Right lobe of liver (tissue), 6 donors: ENCODE data around the gene PRPF38B. TPM values are rescaled to one million over a fixed set of nuclear protein-coding genes. Genes with fewer than 3 reads are reported as not detected.
A peak's percentile ranks its signal among the peaks of the same experiment; 100 is the strongest.

Source experiments
- ATAC-seq, 4 donors: fragments of 200-7000 bp; cut with Tn5 transposase; one replicate each; pipeline ENCODE4 v1.9.1; 2020; ENCODE audit warnings: mild to moderate bottlenecking in 4 of 4, moderate library complexity in 4 of 4
- DNase-seq, 3 donors: peaks; one replicate each; pipeline ENCODE4 v3.0.0-alpha.2; 2020
- H3K27ac ChIP-seq, 3 donors: fragments of 200-600 bp; one replicate each; pipeline ENCODE4 v1.8.0; 2022
- H3K27me3 ChIP-seq, 2 donors: fragments of 200-600 bp; one replicate each; pipeline ENCODE4 v1.8.0; 2022
- H3K36me3 ChIP-seq, 4 donors: fragments of 200-600 bp; sonication (generic) in 1 of 4; one replicate each; pipeline versions ENCODE4 v1.5.1 to v1.8.0; 2017 to 2022; ENCODE audit warnings: control low read depth in 1 of 4
- H3K4me1 ChIP-seq, 4 donors: fragments of 200-600 bp; sonication (generic) in 1 of 4; one replicate each; pipeline versions ENCODE4 v1.5.1 to v1.8.0; 2017 to 2022; ENCODE audit warnings: control low read depth in 1 of 4
- H3K4me3 ChIP-seq, 3 donors: fragments of 200-600 bp; one replicate each; pipeline ENCODE4 v1.8.0; 2022
- H3K9me3 ChIP-seq, 4 donors: fragments of 200-600 bp; sonication (generic) in 1 of 4; one replicate each; pipeline versions ENCODE4 v1.5.1 to v1.8.0; 2017 to 2022; ENCODE audit warnings: control low read depth in 1 of 4
- POLR2A ChIP-seq: fragments of 450-650 bp; IDR thresholded peaks from one replicate; pipeline ENCODE4 v1.6.1; 2017; ENCODE audit warnings: antibody characterized with exemption, mild to moderate bottlenecking
- WGBS: methylation state at CpG from one replicate; pipeline ENCODE4 v1.1.6; 2018; ENCODE audit warnings: low coverage, low lambda C conversion rate; ENCODE audit not compliant: insufficient coverage; ENCODE audit errors: missing lambda C conversion rate; 5-methylcytosine and 5-hydroxymethylcytosine counted together
- intact Hi-C, 2 donors: fragments of 100-400 bp; cut with DNase I; formaldehyde crosslinking; loops; one replicate each; pipeline versions ENCODE4 v1.11.2 to v1.14.1; 2022
- total RNA-seq, 6 experiments: library from RNA; depleted of rRNA in 2 of 6; stranded (reverse); fragments of >200 nt in 2 of 6; fragmentation: NEBNext Ultra II Directional in 3 of 6; extraction: Animal tissue kit (Norgen Biotek cat#: 25700) in 3 of 6; gene quantifications; one replicate each; pipeline versions ENCODE4 v1.1.0 to v1.2.4, GENCODE V29; 2016 to 2023
- TF ChIP-seq, protein P1 (sequence below), 4 donors: fragments of 200-600 bp in 3 of 4; fragments of 450-650 bp in 1 of 4; IDR thresholded peaks; one replicate each; pipeline versions ENCODE4 v1.5.1 to v1.8.0; 2016 to 2022; ENCODE audit warnings: antibody characterized with exemption in 4 of 4, mild to moderate bottlenecking in 2 of 4
- donor health status: DM: no; HTN: yes; CAD: no.
- donor health status: DM: no; HTN: no; CAD: no.
- donor health status: DM: no; HTN: no; CAD: no.
- donor health status: DM: no; HTN: yes; CAD: no.
- donor health status: DM: no; HTN: yes; CAD: no.

PRPF38B gene
- total RNA-seq, 6 experiments from 2014 or later, result 8.6 to 20.3 (median 12.6) TPM

GRCh38 chr1:108704496-108704895 is 12.4 kb downstream of the PRPF38B start:
- WGBS, result 66% methylated on average over 2 of the region's 2 CpGs
- H3K4me3 ChIP-seq, result no peak overlapping the region
- no peaks in the 10 kb centered on the region for H3K27me3 ChIP-seq
- H3K36me3 ChIP-seq, result peaks cover 0 to 13% (median 5%) of the 10 kb centered on the region in 4 donors
- H3K4me1 ChIP-seq, result no peaks in the 10 kb centered on the region
- H3K27ac ChIP-seq, result no peak overlapping the region
- H3K9me3 ChIP-seq, result no peaks in the 10 kb centered on the region
- ATAC-seq (peak in 1 of 4 donors; percentile 16), DNase-seq (no peak)
- TF ChIP-seq, protein P1, sequence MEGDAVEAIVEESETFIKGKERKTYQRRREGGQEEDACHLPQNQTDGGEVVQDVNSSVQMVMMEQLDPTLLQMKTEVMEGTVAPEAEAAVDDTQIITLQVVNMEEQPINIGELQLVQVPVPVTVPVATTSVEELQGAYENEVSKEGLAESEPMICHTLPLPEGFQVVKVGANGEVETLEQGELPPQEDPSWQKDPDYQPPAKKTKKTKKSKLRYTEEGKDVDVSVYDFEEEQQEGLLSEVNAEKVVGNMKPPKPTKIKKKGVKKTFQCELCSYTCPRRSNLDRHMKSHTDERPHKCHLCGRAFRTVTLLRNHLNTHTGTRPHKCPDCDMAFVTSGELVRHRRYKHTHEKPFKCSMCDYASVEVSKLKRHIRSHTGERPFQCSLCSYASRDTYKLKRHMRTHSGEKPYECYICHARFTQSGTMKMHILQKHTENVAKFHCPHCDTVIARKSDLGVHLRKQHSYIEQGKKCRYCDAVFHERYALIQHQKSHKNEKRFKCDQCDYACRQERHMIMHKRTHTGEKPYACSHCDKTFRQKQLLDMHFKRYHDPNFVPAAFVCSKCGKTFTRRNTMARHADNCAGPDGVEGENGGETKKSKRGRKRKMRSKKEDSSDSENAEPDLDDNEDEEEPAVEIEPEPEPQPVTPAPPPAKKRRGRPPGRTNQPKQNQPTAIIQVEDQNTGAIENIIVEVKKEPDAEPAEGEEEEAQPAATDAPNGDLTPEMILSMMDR (IDR thresholded peaks at IDR 0.05), result no peak
- no peak for TF ChIP-seq POLR2A
- intact Hi-C loops, result no loop called here

DNA sequence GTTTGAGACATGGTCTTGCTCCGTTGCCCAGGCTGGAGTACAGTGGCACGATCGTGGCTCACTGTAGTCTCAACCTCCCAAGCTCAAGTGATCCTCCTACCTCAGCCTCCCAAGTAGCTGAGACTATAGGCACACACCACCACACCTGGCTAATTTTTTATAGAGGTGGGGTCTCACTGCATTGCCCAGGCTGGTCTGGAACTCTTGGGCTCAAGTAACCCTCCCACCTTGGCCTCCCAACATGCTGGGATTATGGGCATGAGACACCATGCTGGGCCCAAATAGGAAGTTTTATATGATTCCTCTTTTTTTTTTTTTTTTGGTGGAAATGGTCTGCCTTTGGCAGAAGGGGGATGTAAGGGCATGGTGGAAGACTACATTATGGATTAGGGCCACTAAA is 14.5 kb downstream of the PRPF38B start:
- TF ChIP-seq, protein P1 (IDR thresholded peaks at IDR 0.05), result no peak
- no peak for TF ChIP-seq POLR2A
- no peak overlapping the region for H3K27ac ChIP-seq
- ATAC-seq, result no peak
- no peak for DNase-seq
- no peaks in the 10 kb centered on the region for H3K27me3 ChIP-seq
- no peaks in the 10 kb centered on the region for H3K36me3 ChIP-seq
- no peaks in the 10 kb centered on the region for H3K9me3 ChIP-seq
- 91% methylated on average over 3 of the region's 3 CpGs for WGBS
- H3K4me3 ChIP-seq, result no peak overlapping the region
- intact Hi-C loops, result no loop called here
- H3K4me1 ChIP-seq, result no peaks in the 10 kb centered on the region

DNA sequence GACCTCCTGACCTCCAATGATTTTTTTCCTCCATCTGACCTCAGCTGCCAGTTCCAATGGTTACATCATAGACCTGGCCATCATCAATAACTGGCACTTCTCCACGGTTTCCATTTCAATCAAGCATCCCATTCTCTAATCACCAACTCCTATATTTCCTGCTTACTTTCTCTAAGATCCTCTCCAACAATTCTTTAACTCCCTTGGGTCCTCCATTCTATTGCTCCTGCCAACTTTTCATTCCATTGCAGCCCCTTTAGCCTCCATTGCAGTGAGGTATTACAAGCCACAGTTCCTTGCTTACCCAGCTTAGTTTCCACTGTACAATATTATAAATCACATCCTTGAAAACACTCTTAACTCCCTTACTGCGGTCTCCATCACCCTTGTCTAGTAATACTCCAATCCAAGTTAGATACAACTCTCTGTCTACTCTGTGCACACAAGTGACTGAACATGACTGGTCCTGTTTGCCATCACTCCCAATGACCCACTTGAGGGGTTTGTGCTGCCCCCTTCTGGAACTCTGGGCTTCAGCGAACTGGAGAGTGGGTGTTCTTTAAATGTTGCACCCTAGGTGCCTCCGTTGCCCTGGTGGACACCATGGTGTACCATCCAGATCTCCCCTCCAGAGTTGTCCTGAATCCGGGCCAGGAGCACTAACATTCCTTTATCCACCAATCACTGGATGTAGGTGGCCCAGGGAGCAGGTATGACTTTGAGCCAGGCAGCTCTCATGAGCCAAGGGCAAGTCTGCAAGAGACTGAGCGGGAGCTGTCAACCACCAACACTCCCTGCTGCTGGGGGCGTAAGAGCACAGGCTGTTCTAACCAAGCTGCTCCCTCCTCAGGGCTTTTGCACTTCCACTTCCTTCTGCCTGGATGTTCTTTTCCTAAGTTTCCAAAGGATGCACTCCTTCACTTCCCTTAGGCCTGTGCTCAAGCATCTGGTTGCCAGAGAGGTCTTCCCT is 16.9 kb downstream of the PRPF38B start:
- no peaks in the 10 kb centered on the region for H3K36me3 ChIP-seq
- H3K4me1 ChIP-seq, result no peaks in the 10 kb centered on the region
- TF ChIP-seq POLR2A, result no peak
- TF ChIP-seq, protein P1 (IDR thresholded peaks at IDR 0.05), result peak in 1 of 4 donors; percentile 9
- DNase-seq (no peak), ATAC-seq (peak in 3 of 4 donors; percentile 36 to 45 (median 43))
- no peak overlapping the region for H3K27ac ChIP-seq
- intact Hi-C loops, result no loop called here
- no peaks in the 10 kb centered on the region for H3K9me3 ChIP-seq
- WGBS, result 49% methylated on average over 2 of the region's 7 CpGs
- H3K27me3 ChIP-seq, result no peaks in the 10 kb centered on the region
- no peak overlapping the region for H3K4me3 ChIP-seq

DNA sequence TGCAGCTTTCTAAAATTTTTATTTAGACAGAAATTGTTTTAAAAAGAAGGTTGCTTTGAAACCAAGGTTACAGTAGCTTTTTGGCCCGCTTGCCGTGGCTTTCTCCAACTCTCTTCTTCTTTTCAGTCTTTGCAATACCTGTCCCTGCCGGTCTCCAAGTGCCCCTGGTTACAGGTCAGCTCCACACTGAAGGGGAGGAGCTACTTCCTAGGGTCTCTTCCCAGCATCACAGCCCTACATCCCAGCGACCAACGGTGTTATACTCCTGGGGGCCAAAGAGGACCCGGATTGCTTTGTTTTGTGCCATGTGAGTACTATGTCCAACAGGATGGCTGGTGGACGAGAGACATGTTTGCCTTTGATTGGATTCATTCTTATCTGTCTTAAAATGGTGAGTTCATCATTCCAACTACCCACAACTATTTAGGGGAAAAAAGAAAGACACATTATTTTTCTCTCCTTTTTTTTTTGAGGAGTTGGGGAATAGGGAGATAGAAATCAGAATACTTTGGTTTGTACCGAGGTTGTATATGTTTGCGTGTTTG is 20.6 kb downstream of the PRPF38B start, which contains the start of gene FNDC7:
Gene FNDC7 (plus strand): TSS at position 303 of the 545 bp plus-strand sequence. CDS start 26 bp downstream, at position 329.
- intact Hi-C loops, result no loop called here
- Histone ChIP-seq H3K27me3 (no peaks in the 10 kb centered on the region), H3K4me1 (no peaks in the 10 kb centered on the region), H3K4me3 (no peak within 1 kb of the TSS), H3K9me3 (no peaks in the 10 kb centered on the region), H3K27ac (no peak within 1 kb of the TSS), H3K36me3 (no peaks in the 10 kb centered on the region)
- WGBS, result 36% methylated on average over 9 of the region's 9 CpGs
- no peak for DNase-seq
- TF ChIP-seq POLR2A, result no peak
- TF ChIP-seq, protein P1 (IDR thresholded peaks at IDR 0.05), result no peak
- ATAC-seq, result no peak
